Ishikawa (cell line): ENCODE results near the gene OARD1.

ENCODE experiments used
- CEBPB ChIP-seq: IDR thresholded peaks from 2 replicates; pipeline ENCODE4 v1.6.1; 2012
- CREB1 ChIP-seq: IDR thresholded peaks from 2 replicates; pipeline ENCODE4 v1.6.1; 2012; ENCODE audit warnings: low read depth
- EGR1 ChIP-seq: IDR thresholded peaks from 2 replicates; pipeline ENCODE4 v1.6.1; 2012
- EP300 ChIP-seq: IDR thresholded peaks from 2 replicates; pipeline ENCODE4 v1.6.1; 2012; ENCODE audit warnings: borderline replicate concordance
- FOXM1 ChIP-seq: IDR thresholded peaks from 2 replicates; pipeline ENCODE4 v1.6.1; 2012; ENCODE audit warnings: low read depth, borderline replicate concordance
- NFIC ChIP-seq: IDR thresholded peaks from 2 replicates; pipeline ENCODE4 v1.6.1; 2012
- RAD21 ChIP-seq: IDR thresholded peaks from 2 replicates; pipeline ENCODE4 v1.6.1; 2012; ENCODE audit warnings: low read depth
- TAF1 ChIP-seq: IDR thresholded peaks from 2 replicates; pipeline ENCODE4 v1.6.1; 2012; ENCODE audit warnings: low read depth, mild to moderate bottlenecking
- TCF12 ChIP-seq: IDR thresholded peaks from 2 replicates; pipeline ENCODE4 v1.6.1; 2012; ENCODE audit warnings: low read depth
- TEAD4 ChIP-seq: IDR thresholded peaks from 2 replicates; pipeline ENCODE4 v1.6.1; 2012
- YY1 ChIP-seq: IDR thresholded peaks from 2 replicates; pipeline ENCODE4 v1.6.1; 2012; ENCODE audit warnings: low read depth
- ZBTB7A ChIP-seq: IDR thresholded peaks from 2 replicates; pipeline ENCODE4 v1.6.1; 2012; ENCODE audit warnings: low read depth
- TF ChIP-seq, protein P1 (sequence below): IDR thresholded peaks from 2 replicates; pipeline ENCODE4 v1.6.1; 2012; ENCODE audit warnings: low read depth, mild to moderate bottlenecking
- TF ChIP-seq, protein P2 (sequence below): IDR thresholded peaks from 2 replicates; pipeline ENCODE4 v1.6.1; 2012
- TF ChIP-seq, protein P3 (sequence below): IDR thresholded peaks from 2 replicates; pipeline ENCODE4 v1.6.1; 2012

OARD1 gene

DNA sequence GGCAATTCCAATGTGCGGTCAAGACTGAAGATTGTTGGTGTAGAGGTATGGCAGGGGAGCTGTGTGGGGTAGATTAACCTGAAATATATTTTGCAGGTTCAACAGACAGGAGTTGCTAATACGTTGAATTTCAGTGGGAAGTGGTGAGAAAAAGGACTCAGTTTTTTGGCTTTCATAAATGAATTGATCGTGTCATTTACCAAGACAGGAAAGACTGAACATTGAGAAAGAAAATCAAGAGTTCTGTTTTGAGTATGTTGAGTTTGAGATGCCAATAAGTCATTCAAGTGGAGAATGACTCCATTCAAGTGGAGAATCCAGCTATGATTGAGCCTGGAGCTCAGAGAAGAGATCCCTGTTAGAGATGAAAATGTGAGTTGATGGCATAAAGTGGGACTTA lies 31.7 kb upstream of the OARD1 start:
- no peak for TF ChIP-seq TCF12
- TF ChIP-seq FOXM1 = no peak
- no peak for TF ChIP-seq EP300
- TF ChIP-seq, protein P1, sequence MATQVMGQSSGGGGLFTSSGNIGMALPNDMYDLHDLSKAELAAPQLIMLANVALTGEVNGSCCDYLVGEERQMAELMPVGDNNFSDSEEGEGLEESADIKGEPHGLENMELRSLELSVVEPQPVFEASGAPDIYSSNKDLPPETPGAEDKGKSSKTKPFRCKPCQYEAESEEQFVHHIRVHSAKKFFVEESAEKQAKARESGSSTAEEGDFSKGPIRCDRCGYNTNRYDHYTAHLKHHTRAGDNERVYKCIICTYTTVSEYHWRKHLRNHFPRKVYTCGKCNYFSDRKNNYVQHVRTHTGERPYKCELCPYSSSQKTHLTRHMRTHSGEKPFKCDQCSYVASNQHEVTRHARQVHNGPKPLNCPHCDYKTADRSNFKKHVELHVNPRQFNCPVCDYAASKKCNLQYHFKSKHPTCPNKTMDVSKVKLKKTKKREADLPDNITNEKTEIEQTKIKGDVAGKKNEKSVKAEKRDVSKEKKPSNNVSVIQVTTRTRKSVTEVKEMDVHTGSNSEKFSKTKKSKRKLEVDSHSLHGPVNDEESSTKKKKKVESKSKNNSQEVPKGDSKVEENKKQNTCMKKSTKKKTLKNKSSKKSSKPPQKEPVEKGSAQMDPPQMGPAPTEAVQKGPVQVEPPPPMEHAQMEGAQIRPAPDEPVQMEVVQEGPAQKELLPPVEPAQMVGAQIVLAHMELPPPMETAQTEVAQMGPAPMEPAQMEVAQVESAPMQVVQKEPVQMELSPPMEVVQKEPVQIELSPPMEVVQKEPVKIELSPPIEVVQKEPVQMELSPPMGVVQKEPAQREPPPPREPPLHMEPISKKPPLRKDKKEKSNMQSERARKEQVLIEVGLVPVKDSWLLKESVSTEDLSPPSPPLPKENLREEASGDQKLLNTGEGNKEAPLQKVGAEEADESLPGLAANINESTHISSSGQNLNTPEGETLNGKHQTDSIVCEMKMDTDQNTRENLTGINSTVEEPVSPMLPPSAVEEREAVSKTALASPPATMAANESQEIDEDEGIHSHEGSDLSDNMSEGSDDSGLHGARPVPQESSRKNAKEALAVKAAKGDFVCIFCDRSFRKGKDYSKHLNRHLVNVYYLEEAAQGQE = no peak
- TF ChIP-seq TAF1 = no peak
- no peak for TF ChIP-seq YY1
- TF ChIP-seq CREB1 = no peak
- TF ChIP-seq, protein P2, sequence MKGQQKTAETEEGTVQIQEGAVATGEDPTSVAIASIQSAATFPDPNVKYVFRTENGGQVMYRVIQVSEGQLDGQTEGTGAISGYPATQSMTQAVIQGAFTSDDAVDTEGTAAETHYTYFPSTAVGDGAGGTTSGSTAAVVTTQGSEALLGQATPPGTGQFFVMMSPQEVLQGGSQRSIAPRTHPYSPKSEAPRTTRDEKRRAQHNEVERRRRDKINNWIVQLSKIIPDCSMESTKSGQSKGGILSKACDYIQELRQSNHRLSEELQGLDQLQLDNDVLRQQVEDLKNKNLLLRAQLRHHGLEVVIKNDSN = no peak
- TF ChIP-seq EGR1 = no peak
- TF ChIP-seq, protein P3, sequence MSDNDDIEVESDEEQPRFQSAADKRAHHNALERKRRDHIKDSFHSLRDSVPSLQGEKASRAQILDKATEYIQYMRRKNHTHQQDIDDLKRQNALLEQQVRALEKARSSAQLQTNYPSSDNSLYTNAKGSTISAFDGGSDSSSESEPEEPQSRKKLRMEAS = no peak
- no peak for TF ChIP-seq NFIC
- no peak for TF ChIP-seq CEBPB
- no peak for TF ChIP-seq ZBTB7A
- TF ChIP-seq TEAD4 = no peak
- TF ChIP-seq RAD21 = no peak

DNA sequence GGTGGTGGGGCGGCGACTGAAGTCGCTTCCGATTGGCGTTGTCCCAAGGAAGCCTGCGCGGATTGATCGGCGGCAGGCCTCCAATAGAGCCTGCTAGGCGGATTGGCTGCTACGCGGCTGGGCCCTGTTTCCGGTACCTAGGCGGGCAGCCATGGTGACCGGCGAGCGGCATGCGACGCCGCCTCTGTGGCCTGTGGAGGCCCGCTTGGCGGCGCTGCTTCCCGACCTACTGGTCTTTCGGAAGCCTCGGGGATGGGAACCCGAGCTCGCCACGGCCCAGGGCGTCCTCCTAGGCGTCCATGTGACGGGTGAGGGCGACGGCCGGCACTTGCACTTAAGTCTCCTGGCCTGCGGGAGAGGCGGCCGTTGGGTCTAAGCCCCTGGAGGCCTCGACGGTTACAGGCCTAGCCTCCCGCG lies 28.7 kb upstream of the OARD1 start:
- TF ChIP-seq, protein P3 = no peak
- no peak for TF ChIP-seq YY1
- TF ChIP-seq TEAD4 = no peak
- no peak for TF ChIP-seq ZBTB7A
- TF ChIP-seq, protein P1 = no peak
- no peak for TF ChIP-seq EP300
- no peak for TF ChIP-seq CEBPB
- no peak for TF ChIP-seq TCF12
- no peak for TF ChIP-seq CREB1
- TF ChIP-seq, protein P2 = no peak
- TF ChIP-seq NFIC = no peak
- no peak for TF ChIP-seq TAF1
- TF ChIP-seq EGR1 = no peak
- no peak for TF ChIP-seq FOXM1
- no peak for TF ChIP-seq RAD21

DNA sequence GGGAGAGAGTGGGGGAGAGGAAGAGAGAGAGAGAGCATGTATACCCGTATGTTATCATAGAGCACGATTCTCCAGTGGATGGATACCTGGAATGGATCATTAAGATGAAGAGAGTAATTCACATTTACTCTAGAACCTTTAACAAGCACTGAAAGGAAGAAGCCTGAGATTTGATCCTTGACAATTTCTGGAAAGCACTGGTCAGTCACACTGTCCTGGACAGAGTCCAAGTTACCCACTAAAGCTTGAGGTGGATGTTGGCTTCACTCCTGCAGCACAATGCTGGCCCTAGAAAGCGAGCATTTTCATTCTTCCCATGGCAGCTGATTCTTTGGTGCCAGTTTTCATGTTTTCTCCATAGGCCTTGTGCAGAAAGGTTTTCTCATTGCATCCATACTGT lies 26.2 kb upstream of the OARD1 start:
- TF ChIP-seq TEAD4 = no peak
- no peak for TF ChIP-seq YY1
- no peak for TF ChIP-seq NFIC
- TF ChIP-seq EGR1 = no peak
- no peak for TF ChIP-seq TAF1
- no peak for TF ChIP-seq ZBTB7A
- TF ChIP-seq, protein P3 = no peak
- TF ChIP-seq CEBPB = no peak
- no peak for TF ChIP-seq CREB1
- TF ChIP-seq, protein P1 = no peak
- TF ChIP-seq EP300 = no peak
- no peak for TF ChIP-seq RAD21
- TF ChIP-seq, protein P2 = no peak
